ENCODE data around the gene BORA. TPM values are rescaled to one million over a fixed set of nuclear protein-coding genes. Genes with fewer than 3 reads are reported as not detected.
"Not testable (repeated sequence)": the region's sequence is repeated elsewhere in the genome, so short reads cannot be mapped to it uniquely, and the experiment has no call there.

The BORA gene
- total RNA-seq, 1 experiment from 2014 or later: 22.7 TPM

GRCh38 chr13:72763411-72763810 lies 35.7 kb downstream of the BORA start:
- DNase-seq (ENCODE audit: low read depth): no peak

- peak; percentile 22 for DNase-seq (ENCODE audit: low read depth)
These were observed 46.3 kb downstream of the BORA start for GRCh38 chr13:72774019-72774418.

- peak; percentile 98 for DNase-seq (ENCODE audit: low read depth)
These were observed 54.0 kb downstream of the BORA start, which contains the start of the genes DIS3 and PIBF1 for GRCh38 chr13:72781451-72782439. Gene DIS3, minus strand, starts transcription at chr13:72781900. Its CDS starts 68 bp downstream, at chr13:72781832. Gene PIBF1, plus strand, starts transcription at chr13:72782133. Its CDS starts 1,337 bp downstream, at chr13:72783470.

- peak; percentile 25 for DNase-seq (ENCODE audit: low read depth)
These were observed 55.0 kb downstream of the BORA start for GRCh38 chr13:72782717-72783116.

GRCh38 chr13:72784679-72785078 lies 57.0 kb downstream of the BORA start:
- not testable (repeated sequence) for DNase-seq (ENCODE audit: low read depth)

- no peak for DNase-seq (ENCODE audit: low read depth)
These were observed 61.1 kb downstream of the BORA start for GRCh38 chr13:72788831-72789230.

GRCh38 chr13:72792640-72793039 lies 64.9 kb downstream of the BORA start:
- no peak for DNase-seq (ENCODE audit: low read depth)

GRCh38 chr13:72798817-72799216 lies 71.1 kb downstream of the BORA start:
- DNase-seq (ENCODE audit: low read depth): no peak

- DNase-seq (ENCODE audit: low read depth): no peak
These were observed 76.6 kb downstream of the BORA start for GRCh38 chr13:72804301-72804700.

Other genes starting within 250 kb of the BORA start
- gene MZT1, start 294 bp upstream of the BORA start, total RNA-seq (2014; rRNA removed): 52.9 and 55.6 TPM in 2 replicates
- gene DIS3, start 54.0 kb downstream of the BORA start, total RNA-seq (2014; rRNA removed): 39.7 and 42.4 TPM in 2 replicates
- 14.4 and 15.6 TPM in 2 replicates for gene PIBF1, start 54.2 kb downstream of the BORA start, total RNA-seq (2014; rRNA removed)

Measured in LHCN-M2 (cell line).